ENCODE results near the gene CAMK4.

The CAMK4 gene

DNA sequence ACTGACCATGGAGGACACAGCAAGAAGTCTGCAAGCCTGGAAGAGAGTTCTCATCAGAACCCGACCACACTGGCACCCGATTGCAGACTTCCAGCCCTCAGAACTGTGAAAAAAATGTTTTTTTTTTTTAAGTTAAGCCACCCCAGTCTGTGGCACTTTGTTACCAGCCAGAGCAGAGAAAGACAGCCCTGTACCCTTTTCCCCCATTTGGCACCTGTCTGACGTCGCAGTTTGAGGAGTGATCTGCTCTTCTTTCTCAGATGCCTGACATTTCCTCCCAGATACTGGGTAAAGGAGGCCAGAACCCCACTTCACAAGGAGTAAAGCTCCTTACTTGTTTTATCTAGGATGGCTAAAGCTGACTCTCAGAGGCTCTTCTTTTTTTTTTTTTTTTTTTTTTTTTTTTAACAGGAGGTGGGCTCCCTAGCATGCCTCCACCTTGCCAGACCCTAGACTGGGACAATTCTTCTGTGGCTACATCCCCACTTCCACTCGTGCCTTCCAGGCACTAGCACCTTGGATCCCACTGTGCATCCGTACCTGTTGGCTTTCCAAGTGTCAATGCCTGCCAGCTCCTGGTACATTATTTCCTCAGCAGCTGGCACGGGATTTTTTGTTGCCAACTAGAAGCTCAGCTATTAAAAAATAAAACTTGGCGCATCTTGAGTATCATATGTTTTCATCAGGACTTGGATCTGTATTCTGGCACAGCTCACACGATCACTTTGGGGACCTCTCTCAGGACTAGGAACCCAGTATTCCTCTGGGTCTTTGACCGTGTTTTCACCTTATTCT is 14.4 kb downstream of the CAMK4 start:
- TF ChIP-seq, protein P1, sequence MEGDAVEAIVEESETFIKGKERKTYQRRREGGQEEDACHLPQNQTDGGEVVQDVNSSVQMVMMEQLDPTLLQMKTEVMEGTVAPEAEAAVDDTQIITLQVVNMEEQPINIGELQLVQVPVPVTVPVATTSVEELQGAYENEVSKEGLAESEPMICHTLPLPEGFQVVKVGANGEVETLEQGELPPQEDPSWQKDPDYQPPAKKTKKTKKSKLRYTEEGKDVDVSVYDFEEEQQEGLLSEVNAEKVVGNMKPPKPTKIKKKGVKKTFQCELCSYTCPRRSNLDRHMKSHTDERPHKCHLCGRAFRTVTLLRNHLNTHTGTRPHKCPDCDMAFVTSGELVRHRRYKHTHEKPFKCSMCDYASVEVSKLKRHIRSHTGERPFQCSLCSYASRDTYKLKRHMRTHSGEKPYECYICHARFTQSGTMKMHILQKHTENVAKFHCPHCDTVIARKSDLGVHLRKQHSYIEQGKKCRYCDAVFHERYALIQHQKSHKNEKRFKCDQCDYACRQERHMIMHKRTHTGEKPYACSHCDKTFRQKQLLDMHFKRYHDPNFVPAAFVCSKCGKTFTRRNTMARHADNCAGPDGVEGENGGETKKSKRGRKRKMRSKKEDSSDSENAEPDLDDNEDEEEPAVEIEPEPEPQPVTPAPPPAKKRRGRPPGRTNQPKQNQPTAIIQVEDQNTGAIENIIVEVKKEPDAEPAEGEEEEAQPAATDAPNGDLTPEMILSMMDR (IDR thresholded peaks at IDR 0.05; ENCODE audit: extremely low read depth, insufficient read depth, missing control alignments) = no peak
- in situ Hi-C loops (cut with MboI; ENCODE audit: low pct_unique_long_range_greater_than_20kb, low sequenced_read_pairs, unreplicated experiment) = no loop called here
- DNase-seq (ENCODE audit: low spot score) = no peak

DNA sequence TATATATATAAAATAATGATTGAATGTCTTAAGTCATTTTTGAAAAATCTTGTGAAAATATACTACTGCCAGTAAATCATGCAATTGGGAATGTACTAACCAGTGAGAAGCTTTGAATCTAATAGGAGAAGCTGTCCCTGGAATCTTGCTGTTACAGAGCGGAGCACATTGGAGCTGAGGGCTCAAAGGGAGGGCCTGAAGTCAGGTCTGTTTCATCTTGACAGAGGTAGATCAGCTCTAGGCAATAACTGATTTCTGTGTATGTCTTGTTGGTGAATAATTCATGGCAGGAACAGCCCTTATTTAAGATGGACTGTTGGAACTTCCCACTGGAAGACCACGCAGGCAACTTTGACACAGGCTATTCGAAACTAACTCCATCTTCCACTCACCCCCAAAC is 17.5 kb downstream of the CAMK4 start:
- no peak for DNase-seq (ENCODE audit: low spot score)
- in situ Hi-C loops (cut with MboI; ENCODE audit: low pct_unique_long_range_greater_than_20kb, low sequenced_read_pairs, unreplicated experiment) = no loop called here
- TF ChIP-seq, protein P1 (IDR thresholded peaks at IDR 0.05; ENCODE audit: extremely low read depth, insufficient read depth, missing control alignments) = no peak

DNA sequence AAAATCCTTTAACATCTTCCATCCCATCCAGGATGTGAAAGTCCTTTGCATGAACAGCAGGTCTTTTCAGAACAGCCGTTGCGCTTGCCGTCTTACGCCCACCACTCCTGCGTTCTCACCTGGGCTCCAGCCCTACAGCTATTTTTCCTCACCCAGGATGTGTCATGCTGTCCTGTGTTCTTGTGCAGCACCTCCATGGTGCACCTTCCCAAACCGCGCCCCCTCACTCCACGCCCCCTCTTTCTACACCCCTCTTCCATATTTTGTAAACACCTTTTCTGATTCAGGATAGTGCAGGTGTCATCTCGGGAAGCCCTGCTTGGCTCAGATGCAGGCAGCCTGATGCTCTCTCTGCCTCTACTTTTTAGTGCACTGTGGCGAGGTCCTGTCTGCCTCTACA is 18.4 kb downstream of the CAMK4 start:
- DNase-seq (ENCODE audit: low spot score) = no peak
- in situ Hi-C loops (cut with MboI; ENCODE audit: low pct_unique_long_range_greater_than_20kb, low sequenced_read_pairs, unreplicated experiment) = no loop called here
- TF ChIP-seq, protein P1 (IDR thresholded peaks at IDR 0.05; ENCODE audit: extremely low read depth, insufficient read depth, missing control alignments) = no peak

DNA sequence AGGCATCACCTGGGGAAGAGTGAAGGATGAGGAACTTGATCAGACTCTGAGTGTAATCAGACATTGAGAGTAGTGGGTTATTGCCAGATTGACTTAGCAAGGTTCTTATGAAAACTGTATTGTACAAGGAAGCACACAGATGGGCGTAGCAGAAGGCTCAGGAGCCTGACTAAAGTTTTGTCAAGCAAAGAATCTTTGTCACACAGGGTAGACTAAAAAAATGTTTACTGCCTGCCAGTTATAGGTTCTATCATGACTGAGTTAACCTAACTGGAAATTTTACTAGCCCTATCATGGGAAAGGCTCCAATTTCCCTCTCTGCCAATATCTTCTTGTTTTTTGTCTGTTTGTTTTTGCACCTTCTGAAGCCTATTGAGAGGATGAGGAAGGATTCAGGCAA is 19.1 kb downstream of the CAMK4 start:
- in situ Hi-C loops (cut with MboI; ENCODE audit: low pct_unique_long_range_greater_than_20kb, low sequenced_read_pairs, unreplicated experiment) = no loop called here
- no peak for DNase-seq (ENCODE audit: low spot score)
- TF ChIP-seq, protein P1 (IDR thresholded peaks at IDR 0.05; ENCODE audit: extremely low read depth, insufficient read depth, missing control alignments) = no peak

DNA sequence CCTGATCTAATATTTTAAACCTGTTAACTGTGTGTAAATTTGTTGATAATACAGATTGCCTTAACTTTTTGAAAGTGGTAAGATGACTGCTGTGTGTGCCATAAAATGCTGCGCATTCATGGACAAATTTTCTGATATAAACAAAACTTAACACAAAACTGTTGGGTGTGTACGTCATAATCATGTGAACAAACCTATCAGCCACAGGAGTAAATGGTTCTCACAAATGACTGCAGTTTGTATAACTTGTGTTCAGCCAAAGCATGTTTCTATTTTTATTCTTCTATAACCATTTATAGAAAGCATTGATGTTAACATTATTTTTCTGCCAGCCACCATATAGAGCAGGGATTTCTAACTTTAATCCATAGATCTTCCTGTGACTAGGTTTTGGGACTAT is 21.5 kb downstream of the CAMK4 start:
- TF ChIP-seq, protein P1 (IDR thresholded peaks at IDR 0.05; ENCODE audit: extremely low read depth, insufficient read depth, missing control alignments) = no peak
- DNase-seq (ENCODE audit: low spot score) = no peak
- in situ Hi-C loops (cut with MboI; ENCODE audit: low pct_unique_long_range_greater_than_20kb, low sequenced_read_pairs, unreplicated experiment) = no loop called here

DNA sequence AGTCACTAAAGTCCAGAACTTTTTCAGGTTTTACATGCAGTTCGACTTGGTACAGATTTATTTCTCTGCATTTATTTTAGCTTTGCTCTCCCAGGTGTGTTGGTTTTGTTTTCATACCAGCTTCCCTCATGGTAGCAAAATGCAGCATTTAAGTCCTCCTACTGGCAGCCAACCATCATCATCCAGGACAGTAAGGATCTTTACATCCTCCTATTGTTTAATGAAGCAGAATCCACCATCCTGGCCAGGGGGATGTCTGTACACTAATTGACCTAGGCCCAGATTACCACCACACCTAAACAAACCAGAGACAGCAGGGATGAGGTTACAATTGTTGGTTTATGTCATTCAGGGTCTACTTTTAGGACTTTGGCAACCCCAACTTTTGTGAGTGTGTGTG is 22.3 kb downstream of the CAMK4 start:
- no peak for DNase-seq (ENCODE audit: low spot score)
- in situ Hi-C loops (cut with MboI; ENCODE audit: low pct_unique_long_range_greater_than_20kb, low sequenced_read_pairs, unreplicated experiment) = no loop called here
- TF ChIP-seq, protein P1 (IDR thresholded peaks at IDR 0.05; ENCODE audit: extremely low read depth, insufficient read depth, missing control alignments) = no peak

Data from GM13977 (cell line).